NCI-H524 (cell line): ENCODE measurements around the gene METTL23.
A peak's percentile ranks its signal among the peaks of the same experiment; 100 is the strongest.

Experiments used
- DNase-seq, 2 experiments: peaks; one replicate each; lab custom pipeline; 2025; lab: John Stamatoyannopoulos, UW

METTL23 gene

GRCh38 chr17:76757256-76757655, 30.6 kb downstream of the METTL23 start:
- no peak for DNase-seq

DNA sequence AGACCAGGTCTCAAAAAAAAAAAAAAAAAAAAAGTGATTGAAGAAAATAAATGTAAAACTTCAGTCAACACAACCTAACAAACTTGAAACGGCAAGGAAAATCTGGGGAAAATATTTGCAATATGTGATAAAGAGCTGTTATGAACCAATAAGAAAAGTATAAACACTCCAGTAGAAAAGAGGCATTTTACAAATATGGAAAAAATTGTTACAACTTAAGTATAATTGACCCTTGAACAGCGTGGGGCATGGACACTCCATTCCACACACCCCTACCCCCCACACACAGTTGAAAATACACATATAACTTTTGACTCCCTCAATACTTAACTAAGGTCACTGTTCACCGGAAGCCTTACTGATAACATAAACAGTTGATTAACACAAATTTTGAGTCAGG, 31.9 kb downstream of the METTL23 start:
- no peak for DNase-seq

GRCh38 chr17:76772842-76773525, 46.3 kb downstream of the METTL23 start:
- peak; percentile 96 to 97 for DNase-seq

GRCh38 chr17:76775021-76775600, 48.5 kb downstream of the METTL23 start:
- DNase-seq, result peak in 1 of 2 experiments; percentile 26

GRCh38 chr17:76781056-76781982, 54.7 kb downstream of the METTL23 start:
- peak in 1 of 2 experiments; percentile 32 for DNase-seq

- DNase-seq, result no peak
Observed at GRCh38 chr17:76783146-76783545, 56.5 kb downstream of the METTL23 start.
